GM18909 (cell line): ENCODE measurements around the gene HIC1.

ENCODE experiments used
- ATAC-seq: cut with Tn5 transposase; IDR thresholded peaks from one replicate; pipeline ENCODE4 v1.9.1; 2021; ENCODE audit warnings: mild to moderate bottlenecking; ENCODE audit not compliant: unreplicated experiment, poor library complexity

The HIC1 gene

GRCh38 chr17:2025220-2025621 is 29.7 kb upstream of the HIC1 start, which contains the start of gene RTN4RL1:
Gene RTN4RL1 (minus strand): TSS chr17:2025334. CDS start chr17:2024865, 469 bp downstream.
- no peak for ATAC-seq

GRCh38 chr17:2025622-2026309 is 29.1 kb upstream of the HIC1 start:
- ATAC-seq = no peak

- ATAC-seq = no peak
These were observed 27.2 kb upstream of the HIC1 start for GRCh38 chr17:2027528-2028233.

GRCh38 chr17:2028234-2028614 is 26.7 kb upstream of the HIC1 start:
- ATAC-seq = no peak

GRCh38 chr17:2028737-2029136 is 26.2 kb upstream of the HIC1 start:
- ATAC-seq = no peak

- peak; percentile 76 for ATAC-seq
These were observed 24.8 kb upstream of the HIC1 start, which contains the start of gene DPH1 for GRCh38 chr17:2029911-2030778. Gene DPH1 (plus strand): TSS chr17:2030153. CDS start chr17:2030170, 17 bp downstream.

- ATAC-seq = no peak
These were observed 24.1 kb upstream of the HIC1 start for GRCh38 chr17:2030779-2031163.

GRCh38 chr17:2033153-2033552 is 21.8 kb upstream of the HIC1 start:
- ATAC-seq = no peak

GRCh38 chr17:2034157-2034556 is 20.7 kb upstream of the HIC1 start:
- ATAC-seq = no peak

- no peak for ATAC-seq
These were observed 19.9 kb upstream of the HIC1 start for GRCh38 chr17:2034806-2035540.

GRCh38 chr17:2035541-2036488 is 19.1 kb upstream of the HIC1 start:
- no peak for ATAC-seq

GRCh38 chr17:2037155-2037554 is 17.7 kb upstream of the HIC1 start:
- no peak for ATAC-seq

- ATAC-seq = no peak
These were observed 14.6 kb upstream of the HIC1 start for GRCh38 chr17:2040219-2040827.

- ATAC-seq = no peak
These were observed 13.9 kb upstream of the HIC1 start for GRCh38 chr17:2040942-2041560.

GRCh38 chr17:2041561-2042389 is 13.1 kb upstream of the HIC1 start, which contains the start of gene OVCA2:
Gene OVCA2 (plus strand): TSS chr17:2042022. CDS start chr17:2042048, 26 bp downstream.
- ATAC-seq = peak; percentile 93

- no peak for ATAC-seq
These were observed 12.5 kb upstream of the HIC1 start for GRCh38 chr17:2042390-2042847.

- no peak for ATAC-seq
These were observed 12.0 kb upstream of the HIC1 start for GRCh38 chr17:2042933-2043332.
